ENCODE results near the gene PAPPA2. TPM values are rescaled to one million over a fixed set of nuclear protein-coding genes. Genes with fewer than 3 reads are reported as not detected.
A peak's percentile ranks its signal among the peaks of the same experiment; 100 is the strongest.

Gene PAPPA2
- total and polyA plus RNA-seq, 9 of the 15 experiments (the other 6 are each of a cell fraction or from before 2014, with no cell fraction given), result 0.01 to 0.15 (median 0.05) TPM; not detected in 2

DNA sequence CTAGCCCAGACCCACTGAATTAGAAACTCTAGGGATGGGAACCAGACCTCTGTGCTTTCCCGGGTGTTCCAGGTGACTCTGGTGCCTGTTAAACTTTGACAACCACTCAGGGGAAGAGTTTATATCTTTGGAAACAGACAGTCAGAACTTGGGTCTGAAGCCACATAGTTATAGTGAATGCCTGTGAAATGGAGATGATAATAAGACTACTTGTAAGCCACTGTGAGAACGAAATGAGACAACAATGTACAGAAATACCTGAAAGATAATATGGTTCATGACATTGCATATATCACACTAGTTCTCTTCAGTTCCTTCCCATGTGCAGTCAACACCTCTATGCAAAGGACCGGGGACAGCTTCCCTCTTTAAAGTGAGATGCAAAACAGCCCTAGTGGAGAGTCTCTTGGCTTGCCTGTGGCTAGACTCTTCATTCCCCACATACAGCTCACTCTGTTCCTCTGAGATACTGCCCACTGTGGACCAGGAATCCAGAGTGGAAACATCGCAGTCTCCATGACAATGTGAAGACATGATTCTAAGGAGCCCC, 414.1 kb downstream of the PAPPA2 start (continued):
- TF ChIP-seq SMAD2 (IDR thresholded peaks at IDR 0.05; ENCODE audit: low read depth, low read length) (no peak), SLC30A9 (CRISPR knock-in tag; IDR thresholded peaks at IDR 0.05) (no peak), ETV5 (CRISPR knock-in tag; IDR thresholded peaks at IDR 0.05; ENCODE audit: low read depth) (peak; percentile 31; the same call in 1 of the 2 replicates), ARID1B (IDR thresholded peaks at IDR 0.05) (0 out of 2 replicates have a peak, but pooled peaks have one; percentile 23), ZNF431 (CRISPR knock-in tag; IDR thresholded peaks at IDR 0.05) (no peak)

- Histone ChIP-seq H3K4me3 (no peak overlapping the region), H3K4me2 (ENCODE audit: insufficient read depth, low read length) (no peak overlapping the region; the same call in 1 of the 2 replicates), H2AFZ (ENCODE audit: low read depth, low read length) (peak overlapping the region; percentile 95), H3K4me1 (replicated peaks in 1 of 2; ENCODE audit: control insufficient read depth in 2 of 2, insufficient read depth in 2 of 2, low read length in 2 of 2) (peaks cover 33 to 50% of the 10 kb centered on the region in 2 experiments), H3K27ac (ENCODE audit: extremely low read depth, low read depth, low read length) (no peak overlapping the region), H3K27me3 (ENCODE audit: control insufficient read depth in 2 of 2, insufficient read depth in 2 of 2, low read length in 2 of 2) (no peaks in the 10 kb centered on the region), H3K9ac (ENCODE audit: insufficient read depth in 1 of 2, low read depth in 2 of 2, low read length in 2 of 2) (no peak overlapping the region; a peak in 1 of 4 replicates), H3K36me3 (ENCODE audit: control insufficient read depth, insufficient read depth, low read length) (no peaks in the 10 kb centered on the region), H3K9me1 (ENCODE audit: control insufficient read depth, insufficient read depth, low read length) (peaks cover 4% of the 10 kb centered on the region), H3K79me2 (ENCODE audit: control insufficient read depth, insufficient read depth, low read length) (no peaks in the 10 kb centered on the region), H4K20me1 (replicated peaks; ENCODE audit: control insufficient read depth, insufficient read depth, low read length) (no peaks in the 10 kb centered on the region), H3K9me3 (replicated peaks; ENCODE audit: control insufficient read depth, insufficient read depth, low read depth, low read length) (no peaks in the 10 kb centered on the region)
- DNase-seq (ENCODE audit: extremely low read depth in 1 of 4, low spot score in 3 of 4), result peak in 1 of 4 experiments; percentile 18
- no peak for FAIRE-seq
- 12% methylated on average over 3 of the region's 3 CpGs for WGBS (ENCODE audit: insufficient coverage, low coverage, missing lambda C conversion rate)
- no TSS peak for BruUV-seq (replicated peaks)
- POLR2A ChIA-PET, result interaction anchor here (0.7 kb wide), 3 partner anchors 437 to 1286 kb away, joined by 3 read pairs; no protein-coding TSS in a partner anchor
- in situ Hi-C loops (cut with MboI) (no loop called here), intact Hi-C loops (cut with micrococcal nuclease) (no loop called here)
- CTCF ChIA-PET (ENCODE audit: low intra/inter-chr PET ratio), result no interaction called here
- no peak for ATAC-seq
- TF ChIP-seq NFE2 (IDR thresholded peaks at IDR 0.05; ENCODE audit: low read depth) (peak; percentile 60), C11orf30 (IDR thresholded peaks at IDR 0.05; ENCODE audit: low read depth) (peak; percentile 53; the same call in 1 of the 2 replicates), MAFG (tag; conservative IDR thresholded peaks at IDR 0.05) (peak; percentile 69), RBM17 (IDR thresholded peaks at IDR 0.05; ENCODE audit: borderline replicate concordance, low read depth, low read length) (no peak), SMARCE1 (IDR thresholded peaks at IDR 0.05) (no peak), CAMTA2 (CRISPR knock-in tag; conservative IDR thresholded peaks at IDR 0.05) (no peak), SREBF2 (CRISPR knock-in tag; IDR thresholded peaks at IDR 0.05) (no peak), MAFF (IDR thresholded peaks at IDR 0.05; ENCODE audit: low read length) (peak; percentile 29; the same call in 1 of the 2 replicates), YBX1 (IDR thresholded peaks at IDR 0.05) (no peak), THRAP3 (IDR thresholded peaks at IDR 0.05; ENCODE audit: borderline replicate concordance) (no peak), POLR2AphosphoS2 (IDR thresholded peaks at IDR 0.05; ENCODE audit: low read length) (no peak), ZNF316 (IDR thresholded peaks at IDR 0.05) (peak; percentile 65), ZNF175 (CRISPR knock-in tag; IDR thresholded peaks at IDR 0.05; ENCODE audit: low read depth) (no peak)
Measured at GRCh38 chr1:176877557-176877956, 414.6 kb downstream of the PAPPA2 start.
